Measurements from ENCODE around the gene DACT3. TPM values are rescaled to one million over a fixed set of nuclear protein-coding genes. Genes with fewer than 3 reads are reported as not detected.

DACT3 gene
- polyA plus RNA-seq, 1 donor from 2014 or later, result not detected

DNA sequence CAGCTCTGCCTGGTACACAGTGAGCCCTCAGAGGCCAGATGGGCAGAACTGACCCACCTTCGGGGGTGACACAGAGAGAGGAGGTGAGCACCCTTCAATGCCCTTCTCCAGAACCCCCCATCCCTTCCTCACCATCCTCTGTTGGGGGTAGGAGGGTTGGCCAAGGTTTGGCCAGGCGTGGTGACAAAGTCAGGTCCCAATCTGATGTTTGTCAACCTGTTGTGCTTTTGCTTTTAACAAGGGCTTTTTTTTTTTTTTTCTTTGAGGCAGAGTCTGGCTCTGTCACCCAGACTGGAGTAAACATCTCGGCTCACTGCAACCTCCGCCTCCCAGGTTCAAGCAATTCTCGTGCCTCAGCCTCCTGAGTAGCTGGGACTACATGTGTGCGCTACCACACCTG lies 43.4 kb downstream of the DACT3 start:
- no peaks in the 10 kb centered on the region for H3K9me3 Mint-ChIP-seq
- H3K4me3 Mint-ChIP-seq, result peak overlapping the region in 1 of 4 donors; percentile 3
- H3K36me3 Mint-ChIP-seq, result no peaks in the 10 kb centered on the region
- H3K27ac Mint-ChIP-seq, result peak overlapping the region in 2 of 3 donors; percentile 81 to 99
- H3K27me3 Mint-ChIP-seq, result peaks cover 2% of the 10 kb centered on the region
- H3K4me1 Mint-ChIP-seq, result peaks cover 36 to 42% (median 42%) of the 10 kb centered on the region in 3 donors

DNA sequence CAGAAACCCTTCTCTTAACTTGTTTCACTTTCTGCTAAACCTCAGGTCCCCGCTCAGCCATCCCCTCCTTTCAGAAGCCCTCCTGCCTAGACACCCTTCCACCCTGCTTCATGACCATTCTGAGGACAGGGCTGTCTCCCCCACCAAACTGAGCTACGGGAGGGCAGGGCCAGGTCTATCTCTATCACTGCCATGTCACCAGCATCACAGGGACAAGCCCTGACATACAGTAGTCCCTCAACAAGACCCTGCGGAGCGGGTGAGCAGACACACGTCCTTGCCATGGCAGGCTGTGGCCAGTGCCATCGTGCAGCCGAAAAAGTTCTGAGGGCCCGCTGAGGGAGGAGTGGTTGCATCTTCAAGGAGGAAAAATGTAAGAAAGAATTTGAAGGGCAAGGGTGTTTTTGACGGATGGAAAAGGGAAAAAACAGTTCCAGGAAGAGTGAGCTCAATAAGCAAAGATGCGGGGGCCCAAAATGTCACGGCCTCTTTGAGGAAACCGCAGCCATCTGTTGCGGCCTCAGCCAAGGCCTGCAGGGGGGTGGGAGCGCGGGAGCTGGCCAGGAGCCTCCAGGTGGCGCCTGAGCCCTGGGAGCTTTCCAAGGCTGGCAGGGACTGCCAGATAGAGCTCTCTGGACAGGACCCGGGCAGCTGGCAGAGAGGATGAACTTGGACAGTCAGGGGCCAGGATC lies 44.2 kb downstream of the DACT3 start:
- peak overlapping the region; percentile 47 to 99 (median 81) for H3K27ac Mint-ChIP-seq
- peaks cover 2% of the 10 kb centered on the region for H3K27me3 Mint-ChIP-seq
- H3K4me3 Mint-ChIP-seq, result peak overlapping the region in 3 of 4 donors; percentile 58 to 86 (median 85)
- no peaks in the 10 kb centered on the region for H3K9me3 Mint-ChIP-seq
- peaks cover 36 to 44% (median 41%) of the 10 kb centered on the region in 3 donors for H3K4me1 Mint-ChIP-seq
- no peaks in the 10 kb centered on the region for H3K36me3 Mint-ChIP-seq

DNA sequence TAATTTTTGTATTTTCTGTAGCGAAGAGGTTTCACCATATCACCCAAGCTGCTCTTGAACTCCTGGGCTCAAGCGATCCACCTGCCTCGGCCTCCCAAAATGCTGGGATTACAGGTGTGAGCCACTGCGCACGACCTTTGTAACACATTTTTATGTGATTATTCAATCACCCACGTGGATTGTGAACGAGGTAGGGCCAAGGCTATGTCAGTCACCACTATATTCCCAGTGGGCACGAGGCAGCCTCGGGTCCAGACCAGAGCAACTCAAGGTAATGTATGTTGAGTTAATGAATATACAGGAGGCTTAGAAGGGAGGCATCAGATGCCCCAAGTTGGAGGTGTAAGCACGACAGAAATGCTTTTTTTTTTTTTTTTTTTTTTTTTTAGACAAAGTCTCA lies 45.0 kb downstream of the DACT3 start:
- Mint-ChIP-seq H3K9me3 (no peaks in the 10 kb centered on the region), H3K4me1 (peaks cover 42 to 47% (median 46%) of the 10 kb centered on the region in 3 donors), H3K4me3 (peak overlapping the region in 2 of 4 donors; percentile 37 to 76), H3K27ac (peak overlapping the region in 2 of 3 donors; percentile 81 to 99), H3K36me3 (no peaks in the 10 kb centered on the region), H3K27me3 (peaks cover 4% of the 10 kb centered on the region)

DNA sequence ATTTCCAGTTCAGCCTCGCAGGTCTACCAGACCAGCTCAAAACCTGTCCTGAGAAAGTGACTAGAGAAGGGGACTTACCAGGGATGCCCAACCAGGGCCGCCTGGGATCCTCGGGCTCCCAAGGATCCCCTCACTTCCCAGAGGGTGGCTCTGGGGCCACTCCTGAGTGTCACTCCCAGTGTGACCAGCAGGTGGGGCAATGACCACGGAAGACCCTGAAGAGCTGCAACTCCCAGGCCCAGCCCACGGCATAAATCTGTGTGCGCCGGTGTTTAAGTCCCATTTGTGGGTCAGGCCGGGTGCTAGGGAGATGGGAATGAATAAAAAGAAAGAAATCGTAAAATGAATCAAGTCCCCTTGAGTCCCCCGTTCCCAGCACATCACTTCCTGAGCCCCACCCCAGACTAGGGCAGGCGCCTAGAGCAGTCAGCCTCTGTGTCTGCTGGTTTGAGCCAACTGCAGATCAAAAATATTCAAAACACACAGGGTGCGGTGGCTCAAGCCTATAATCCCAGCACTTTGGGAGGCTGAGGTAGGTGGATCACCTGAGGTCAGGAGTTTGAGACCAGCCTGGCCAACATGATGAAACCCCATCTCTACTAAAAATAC lies 46.8 kb downstream of the DACT3 start:
- peaks cover 39 to 43% (median 42%) of the 10 kb centered on the region in 3 donors for H3K4me1 Mint-ChIP-seq
- H3K36me3 Mint-ChIP-seq, result no peaks in the 10 kb centered on the region
- no peaks in the 10 kb centered on the region for H3K9me3 Mint-ChIP-seq
- H3K27ac Mint-ChIP-seq, result peak overlapping the region; percentile 73 to 96 (median 92)
- H3K4me3 Mint-ChIP-seq, result peak overlapping the region in 3 of 4 donors; percentile 38 to 80 (median 43)
- peaks cover 4% of the 10 kb centered on the region for H3K27me3 Mint-ChIP-seq

DNA sequence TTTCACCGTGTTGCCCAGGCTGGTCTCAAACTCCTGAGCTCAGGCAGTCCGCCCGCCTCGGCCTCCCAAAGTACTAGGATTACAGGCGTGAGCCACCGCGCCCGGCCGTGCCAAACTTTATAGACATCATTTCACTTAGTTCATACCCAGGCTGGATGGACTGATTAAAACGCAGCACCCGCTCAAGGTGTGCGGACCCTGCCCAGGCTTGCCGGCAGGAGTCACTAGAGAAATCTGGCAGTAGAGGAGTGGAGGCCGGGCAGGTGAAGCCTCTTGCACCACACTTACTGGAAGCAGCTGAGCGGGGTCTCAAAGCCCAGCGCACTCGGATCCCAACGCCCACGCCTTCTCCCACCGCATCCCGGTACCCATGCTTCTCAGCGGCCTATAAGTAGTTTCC lies 47.5 kb downstream of the DACT3 start:
- H3K36me3 Mint-ChIP-seq, result no peaks in the 10 kb centered on the region

DNA sequence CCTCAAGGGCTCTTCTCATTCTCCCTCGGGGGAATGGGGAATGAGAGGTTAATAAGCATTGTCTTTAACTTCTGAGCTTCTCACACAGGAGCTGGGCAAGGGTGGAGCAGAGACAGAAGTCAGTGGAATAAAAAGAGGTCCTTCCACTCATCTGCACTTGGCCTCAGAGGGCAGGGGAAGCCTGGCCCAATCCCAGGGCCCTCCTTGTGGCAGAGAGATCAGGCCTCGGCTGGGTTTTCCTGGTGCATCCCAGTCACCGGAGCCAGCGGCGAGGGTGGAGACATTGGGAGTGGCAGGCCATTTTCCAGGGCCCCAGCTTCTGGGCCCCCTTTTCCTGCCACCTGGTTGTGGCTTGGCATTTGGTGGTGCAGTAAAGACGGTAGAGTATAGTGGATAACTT lies 49.2 kb downstream of the DACT3 start:
- H3K4me1 Mint-ChIP-seq, result peaks cover 30 to 39% (median 32%) of the 10 kb centered on the region in 3 donors
- no peaks in the 10 kb centered on the region for H3K9me3 Mint-ChIP-seq
- H3K4me3 Mint-ChIP-seq, result peak overlapping the region in 2 of 4 donors; percentile 65 to 69
- H3K27ac Mint-ChIP-seq, result peak overlapping the region; percentile 38 to 83 (median 44)
- peaks cover 4% of the 10 kb centered on the region for H3K36me3 Mint-ChIP-seq
- H3K27me3 Mint-ChIP-seq, result peaks cover 4% of the 10 kb centered on the region

More for the DNA sequence above, 47.5 kb downstream of the DACT3 start:
- Mint-ChIP-seq H3K27me3 (peaks cover 4% of the 10 kb centered on the region), H3K9me3 (no peaks in the 10 kb centered on the region), H3K4me3 (no peak overlapping the region), H3K4me1 (peaks cover 35 to 42% (median 37%) of the 10 kb centered on the region in 3 donors), H3K27ac (peak overlapping the region in 1 of 3 donors; percentile 96)

DNA sequence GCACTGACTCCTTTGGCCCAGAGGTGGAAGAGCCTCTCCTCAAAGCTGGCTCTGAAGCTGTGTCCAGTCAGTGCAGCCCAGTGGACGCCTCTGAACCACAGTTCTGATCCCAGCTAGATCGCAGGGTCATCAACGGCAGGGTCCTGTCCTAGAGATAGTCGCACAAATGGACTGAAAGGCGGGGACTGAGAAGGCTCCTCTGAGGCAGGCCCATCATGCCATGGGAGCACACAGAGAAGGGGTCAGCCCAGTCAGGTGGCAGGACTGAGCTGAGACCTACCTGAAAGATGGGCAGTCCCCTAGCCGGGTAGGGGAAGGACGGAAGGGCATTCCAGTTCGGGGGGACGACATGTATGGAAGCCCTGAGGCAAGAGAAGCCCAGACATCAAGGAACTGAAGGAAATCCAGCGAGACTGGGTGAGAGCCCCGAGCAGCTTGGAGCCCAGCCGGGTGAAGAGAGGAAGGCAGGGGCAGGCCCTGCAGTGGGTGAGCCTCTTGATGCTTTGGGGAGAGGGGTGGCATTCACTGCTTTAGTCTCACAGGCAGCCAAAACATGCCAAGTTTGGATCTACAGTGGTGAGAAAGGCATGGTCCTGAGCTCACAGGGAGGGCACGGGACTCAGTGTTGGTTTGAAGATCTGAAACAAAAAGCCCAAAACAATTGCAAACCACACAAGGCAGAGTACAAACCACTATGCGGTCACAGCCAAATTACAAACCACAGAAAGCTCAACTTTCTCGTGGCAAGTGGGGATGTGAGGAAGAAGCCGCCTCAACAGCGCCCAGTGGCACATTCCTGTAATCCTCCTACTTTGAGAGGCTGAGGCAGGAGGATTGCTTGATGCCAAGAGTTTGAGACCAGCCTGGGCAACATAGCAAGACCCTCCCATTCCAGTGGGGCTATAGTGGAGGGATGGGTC lies 49.9 kb downstream of the DACT3 start:
- H3K9me3 Mint-ChIP-seq, result no peaks in the 10 kb centered on the region
- H3K4me1 Mint-ChIP-seq, result peaks cover 27 to 35% (median 29%) of the 10 kb centered on the region in 3 donors
- H3K27ac Mint-ChIP-seq, result peak overlapping the region; percentile 26 to 44 (median 38)
- H3K4me3 Mint-ChIP-seq, result peak overlapping the region in 2 of 4 donors; percentile 65 to 69
- peaks cover 2% of the 10 kb centered on the region for H3K27me3 Mint-ChIP-seq
- peaks cover 4% of the 10 kb centered on the region for H3K36me3 Mint-ChIP-seq

DNA sequence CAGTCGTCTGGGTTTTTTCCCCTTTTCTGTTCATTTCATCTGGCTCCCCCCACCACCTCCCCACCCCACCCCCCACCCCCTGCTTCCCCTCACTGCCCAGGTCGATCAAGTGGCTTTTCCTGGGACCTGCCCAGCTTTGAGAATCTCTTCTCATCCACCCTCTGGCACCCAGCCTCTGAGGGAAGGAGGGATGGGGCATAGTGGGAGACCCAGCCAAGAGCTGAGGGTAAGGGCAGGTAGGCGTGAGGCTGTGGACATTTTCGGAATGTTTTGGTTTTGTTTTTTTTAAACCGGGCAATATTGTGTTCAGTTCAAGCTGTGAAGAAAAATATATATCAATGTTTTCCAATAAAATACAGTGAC lies 50.6 kb downstream of the DACT3 start:
- no peaks in the 10 kb centered on the region for H3K9me3 Mint-ChIP-seq
- peaks cover 2% of the 10 kb centered on the region for H3K27me3 Mint-ChIP-seq
- H3K27ac Mint-ChIP-seq, result no peak overlapping the region
- peaks cover 7% of the 10 kb centered on the region for H3K36me3 Mint-ChIP-seq
- H3K4me3 Mint-ChIP-seq, result no peak overlapping the region
- H3K4me1 Mint-ChIP-seq, result peaks cover 27 to 35% (median 32%) of the 10 kb centered on the region in 3 donors

DNA sequence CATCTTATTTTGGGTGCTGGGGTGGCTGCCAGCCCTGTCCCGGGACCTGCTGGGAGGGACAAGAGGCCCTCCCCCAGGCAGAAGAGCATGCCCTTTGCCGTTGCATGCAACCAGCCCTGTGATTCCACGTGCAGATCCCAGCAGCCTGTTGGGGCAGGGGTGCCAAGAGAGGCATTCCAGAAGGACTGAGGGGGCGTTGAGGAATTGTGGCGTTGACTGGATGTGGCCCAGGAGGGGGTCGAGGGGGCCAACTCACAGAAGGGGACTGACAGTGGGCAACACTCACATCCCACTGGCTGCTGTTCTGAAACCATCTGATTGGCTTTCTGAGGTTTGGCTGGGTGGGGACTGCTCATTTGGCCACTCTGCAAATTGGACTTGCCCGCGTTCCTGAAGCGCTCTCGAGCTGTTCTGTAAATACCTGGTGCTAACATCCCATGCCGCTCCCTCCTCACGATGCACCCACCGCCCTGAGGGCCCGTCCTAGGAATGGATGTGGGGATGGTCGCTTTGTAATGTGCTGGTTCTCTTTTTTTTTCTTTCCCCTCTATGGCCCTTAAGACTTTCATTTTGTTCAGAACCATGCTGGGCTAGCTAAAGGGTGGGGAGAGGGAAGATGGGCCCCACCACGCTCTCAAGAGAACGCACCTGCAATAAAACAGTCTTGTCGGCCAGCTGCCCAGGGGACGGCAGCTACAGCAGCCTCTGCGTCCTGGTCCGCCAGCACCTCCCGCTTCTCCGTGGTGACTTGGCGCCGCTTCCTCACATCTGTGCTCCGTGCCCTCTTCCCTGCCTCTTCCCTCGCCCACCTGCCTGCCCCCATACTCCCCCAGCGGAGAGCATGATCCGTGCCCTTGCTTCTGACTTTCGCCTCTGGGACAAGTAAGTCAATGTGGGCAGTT lies 51.2 kb downstream of the DACT3 start:
- peaks cover 27 to 35% (median 32%) of the 10 kb centered on the region in 3 donors for H3K4me1 Mint-ChIP-seq
- H3K36me3 Mint-ChIP-seq, result peaks cover 7% of the 10 kb centered on the region
- H3K4me3 Mint-ChIP-seq, result peak overlapping the region in 2 of 4 donors; percentile 3 to 40
- H3K9me3 Mint-ChIP-seq, result no peaks in the 10 kb centered on the region
- peaks cover 2% of the 10 kb centered on the region for H3K27me3 Mint-ChIP-seq
- peak overlapping the region in 2 of 3 donors; percentile 19 to 41 for H3K27ac Mint-ChIP-seq

DNA sequence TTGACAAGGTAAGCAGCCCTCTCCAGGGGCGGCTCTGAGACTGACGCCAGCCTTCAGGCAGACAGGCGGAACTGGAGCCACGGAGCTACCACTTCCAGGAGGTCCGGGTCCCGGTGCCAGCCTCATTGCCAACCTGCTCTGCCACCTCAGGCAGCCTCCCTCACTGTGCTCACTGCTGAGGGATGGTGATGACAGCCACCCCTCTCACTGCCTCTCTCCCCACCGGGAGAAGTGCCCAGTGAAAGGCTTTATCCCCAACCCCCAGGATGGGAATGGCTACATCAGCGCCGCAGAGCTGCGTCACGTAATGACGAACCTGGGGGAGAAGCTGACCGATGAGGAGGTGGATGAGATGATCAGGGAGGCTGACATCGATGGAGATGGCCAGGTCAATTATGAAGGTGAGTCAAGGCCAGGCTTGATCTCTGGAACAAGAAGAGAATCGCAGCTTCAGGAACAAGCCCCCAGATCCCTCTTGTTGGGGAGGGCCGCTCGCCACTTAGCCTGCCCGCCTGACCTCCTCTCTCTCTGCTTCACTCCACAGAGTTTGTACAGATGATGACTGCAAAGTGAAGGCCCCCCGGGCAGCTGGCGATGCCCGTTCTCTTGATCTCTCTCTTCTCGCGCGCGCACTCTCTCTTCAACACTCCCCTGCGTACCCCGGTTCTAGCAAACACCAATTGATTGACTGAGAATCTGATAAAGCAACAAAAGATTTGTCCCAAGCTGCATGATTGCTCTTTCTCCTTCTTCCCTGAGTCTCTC lies 52.2 kb downstream of the DACT3 start:
- Mint-ChIP-seq H3K27me3 (peaks cover 2% of the 10 kb centered on the region), H3K9me3 (no peaks in the 10 kb centered on the region), H3K36me3 (peaks cover 7% of the 10 kb centered on the region), H3K4me1 (peaks cover 24 to 28% (median 27%) of the 10 kb centered on the region in 3 donors), H3K27ac (peak overlapping the region in 1 of 3 donors; percentile 19), H3K4me3 (peak overlapping the region in 2 of 4 donors; percentile 40 to 55)

DNA sequence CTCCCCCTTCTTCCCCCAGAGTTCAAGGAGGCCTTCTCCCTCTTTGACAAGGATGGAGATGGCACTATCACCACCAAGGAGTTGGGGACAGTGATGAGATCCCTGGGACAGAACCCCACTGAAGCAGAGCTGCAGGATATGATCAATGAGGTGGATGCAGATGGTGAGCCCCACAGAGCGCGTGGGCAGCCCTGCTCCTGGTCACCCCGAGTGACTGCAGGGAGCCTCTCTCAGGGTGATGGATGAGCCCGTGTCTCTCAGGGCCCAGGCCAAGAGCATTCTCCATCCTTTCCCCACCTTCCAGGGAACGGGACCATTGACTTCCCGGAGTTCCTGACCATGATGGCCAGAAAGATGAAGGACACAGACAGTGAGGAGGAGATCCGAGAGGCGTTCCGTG lies 52.8 kb downstream of the DACT3 start:
- H3K4me3 Mint-ChIP-seq, result no peak overlapping the region
- H3K27me3 Mint-ChIP-seq, result peaks cover 2% of the 10 kb centered on the region
- H3K36me3 Mint-ChIP-seq, result peaks cover 7% of the 10 kb centered on the region
- peak overlapping the region in 2 of 3 donors; percentile 27 to 39 for H3K27ac Mint-ChIP-seq
- H3K9me3 Mint-ChIP-seq, result no peaks in the 10 kb centered on the region
- H3K4me1 Mint-ChIP-seq, result peaks cover 27 to 32% (median 32%) of the 10 kb centered on the region in 3 donors

DNA sequence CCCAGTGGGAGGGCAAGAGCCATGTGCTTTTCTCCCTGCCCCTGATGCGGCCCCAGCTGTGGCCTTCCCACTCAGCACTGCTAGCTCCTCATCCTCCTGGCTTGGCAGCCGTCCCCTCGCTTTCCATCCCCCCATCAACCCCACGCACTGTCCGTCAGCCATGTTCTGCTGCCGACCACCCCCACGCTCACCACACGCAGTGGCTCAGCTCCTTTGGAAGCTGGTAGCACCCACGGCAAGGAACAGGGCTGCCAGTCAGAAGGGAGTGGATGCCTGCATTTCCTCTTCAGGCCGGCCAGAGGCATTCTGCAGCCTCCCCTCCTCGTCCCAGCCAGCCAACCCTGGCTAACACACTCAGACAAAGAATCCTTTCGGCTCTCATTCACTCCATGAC lies 53.5 kb downstream of the DACT3 start:
- H3K27me3 Mint-ChIP-seq, result peaks cover 2% of the 10 kb centered on the region
- H3K9me3 Mint-ChIP-seq, result no peaks in the 10 kb centered on the region
- no peak overlapping the region for H3K4me3 Mint-ChIP-seq
- H3K36me3 Mint-ChIP-seq, result peaks cover 7% of the 10 kb centered on the region
- H3K27ac Mint-ChIP-seq, result peak overlapping the region in 1 of 3 donors; percentile 46
- H3K4me1 Mint-ChIP-seq, result peaks cover 28 to 34% (median 33%) of the 10 kb centered on the region in 3 donors

DNA sequence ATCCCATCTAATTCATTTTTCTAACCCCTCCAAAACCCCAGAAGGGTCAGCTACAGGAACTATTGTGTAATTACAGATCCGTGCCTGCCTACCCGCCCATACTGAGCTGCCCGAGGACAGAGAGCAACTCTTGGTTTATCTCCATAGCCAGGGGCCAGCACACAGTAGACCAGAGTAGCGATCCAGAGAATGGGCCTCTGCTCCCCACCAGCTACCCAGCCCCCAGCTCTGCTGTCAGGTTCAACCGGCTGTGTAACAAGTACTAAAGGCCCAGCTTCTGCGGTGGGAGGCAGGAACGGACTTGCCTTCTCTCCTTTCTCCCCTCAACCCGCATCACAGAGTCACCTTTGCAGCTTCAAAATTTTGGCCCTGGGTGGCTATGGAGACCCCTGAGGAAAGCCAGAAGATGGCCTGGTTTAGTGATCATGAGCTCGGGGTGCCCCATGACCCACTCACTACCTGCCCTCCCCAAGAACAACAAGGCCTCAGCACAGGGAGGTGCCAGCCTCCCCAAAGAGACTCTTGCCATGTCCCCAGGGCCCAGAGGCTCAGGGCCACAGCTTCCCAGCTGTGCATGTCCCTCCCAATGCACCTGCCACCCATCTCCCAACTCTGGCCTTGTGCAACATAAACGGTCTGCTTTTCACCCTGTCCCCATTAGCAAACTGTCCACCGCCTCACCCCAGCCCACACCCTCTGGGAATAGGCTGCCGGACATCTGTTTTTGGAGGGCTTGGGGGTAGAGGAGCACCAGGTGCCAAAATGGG lies 54.1 kb downstream of the DACT3 start:
- peaks cover 7% of the 10 kb centered on the region for H3K36me3 Mint-ChIP-seq
- peak overlapping the region in 2 of 3 donors; percentile 41 to 46 for H3K27ac Mint-ChIP-seq
- H3K27me3 Mint-ChIP-seq, result peaks cover 2% of the 10 kb centered on the region
- H3K4me1 Mint-ChIP-seq, result peaks cover 25 to 33% (median 27%) of the 10 kb centered on the region in 3 donors
- H3K9me3 Mint-ChIP-seq, result no peaks in the 10 kb centered on the region
- peak overlapping the region in 1 of 4 donors; percentile 46 for H3K4me3 Mint-ChIP-seq
